SK-N-MC (cell line): ENCODE results near the gene DSCAML1.

Experiments used
- DNase-seq: peaks from one replicate; pipeline ENCODE4 v3.0.0-alpha.2; 2011; ENCODE audit warnings: low read depth, low spot score
- H3K27ac ChIP-seq: fragments of 200-600 bp; sonication (generic); 2 replicates; pipeline ENCODE4 v1.5.1; 2016; ENCODE audit warnings: mixed run types
- H3K36me3 ChIP-seq: fragments of 200-600 bp; sonication (generic); 2 replicates; pipeline ENCODE4 v1.6.1; 2017; ENCODE audit warnings: antibody characterized with exemption, low read length, mixed read lengths; ENCODE audit not compliant: insufficient read depth
- H3K4me3 ChIP-seq: fragments of 200-600 bp; sonication (generic); 2 replicates; pipeline ENCODE4 v1.5.1; 2016
- H3K9ac ChIP-seq: fragments of 200-600 bp; sonication (generic); 2 replicates; pipeline ENCODE4 v1.8.0; 2017; ENCODE audit warnings: mixed run types, mixed read lengths; ENCODE audit not compliant: insufficient read length
- H3K9me3 ChIP-seq: fragments of 200-600 bp; sonication (generic); 2 replicates; pipeline ENCODE4 v1.6.1; 2017; ENCODE audit warnings: low read depth, mild to moderate bottlenecking, antibody characterized with exemption, low read length, moderate library complexity, mixed read lengths
- EZH2 ChIP-seq: fragments of 200-600 bp; sonication (generic); IDR thresholded peaks from one replicate; pipeline ENCODE4 v1.6.1; 2017; ENCODE audit warnings: antibody characterized with exemption
- FOXP2 ChIP-seq: optimal IDR thresholded peaks from 2 replicates; pipeline ENCODE3; 2011; ENCODE audit warnings: mild to moderate bottlenecking, moderate library complexity; ENCODE audit not compliant: insufficient read depth; ENCODE audit errors: extremely low read length, control extremely low read depth
- POLR2AphosphoS5 ChIP-seq: IDR thresholded peaks from 2 replicates; pipeline ENCODE4 v1.6.1; 2012; ENCODE audit warnings: mild to moderate bottlenecking, low read depth, low read length, borderline replicate concordance

Gene DSCAML1

GRCh38 chr11:117833401-117833891, 36.4 kb upstream of the DSCAML1 start:
- H3K36me3 ChIP-seq: no peaks in the 10 kb centered on the region
- no peak overlapping the region for H3K27ac ChIP-seq
- no peak overlapping the region for H3K9ac ChIP-seq
- DNase-seq: no peak
- no peaks in the 10 kb centered on the region for H3K9me3 ChIP-seq
- H3K4me3 ChIP-seq: no peak overlapping the region
- TF ChIP-seq FOXP2: no peak
- TF ChIP-seq EZH2: no peak
- no peak for TF ChIP-seq POLR2AphosphoS5

GRCh38 chr11:117832511-117832910, 35.5 kb upstream of the DSCAML1 start:
- no peak for DNase-seq
- no peak overlapping the region for H3K9ac ChIP-seq

GRCh38 chr11:117831661-117832415, 34.8 kb upstream of the DSCAML1 start:
- Histone ChIP-seq H3K4me3 (no peak overlapping the region), H3K36me3 (no peaks in the 10 kb centered on the region), H3K9me3 (no peaks in the 10 kb centered on the region), H3K27ac (no peak overlapping the region), H3K9ac (no peak overlapping the region)
- TF ChIP-seq POLR2AphosphoS5: no peak
- no peak for TF ChIP-seq EZH2
- no peak for TF ChIP-seq FOXP2
- DNase-seq: no peak

More at GRCh38 chr11:117832511-117832910, 35.5 kb upstream of the DSCAML1 start:
- H3K27ac ChIP-seq: no peak overlapping the region
- no peaks in the 10 kb centered on the region for H3K9me3 ChIP-seq
- TF ChIP-seq POLR2AphosphoS5 (no peak), FOXP2 (no peak), EZH2 (no peak)
- H3K36me3 ChIP-seq: no peaks in the 10 kb centered on the region
- no peak overlapping the region for H3K4me3 ChIP-seq

GRCh38 chr11:117830674-117831351, 33.8 kb upstream of the DSCAML1 start:
- no peak overlapping the region for H3K9ac ChIP-seq
- H3K27ac ChIP-seq: no peak overlapping the region
- no peak for TF ChIP-seq EZH2
- no peak for TF ChIP-seq POLR2AphosphoS5
- TF ChIP-seq FOXP2: no peak
- H3K4me3 ChIP-seq: no peak overlapping the region
- no peak for DNase-seq
- no peaks in the 10 kb centered on the region for H3K36me3 ChIP-seq
- no peaks in the 10 kb centered on the region for H3K9me3 ChIP-seq

- Histone ChIP-seq H3K27ac (no peak overlapping the region), H3K4me3 (no peak overlapping the region), H3K36me3 (no peaks in the 10 kb centered on the region), H3K9me3 (no peaks in the 10 kb centered on the region), H3K9ac (no peak overlapping the region)
- TF ChIP-seq FOXP2: no peak
- TF ChIP-seq POLR2AphosphoS5: no peak
- no peak for TF ChIP-seq EZH2
- no peak for DNase-seq
Measured at GRCh38 chr11:117830072-117830471, 33.1 kb upstream of the DSCAML1 start.

GRCh38 chr11:117829369-117829725, 32.3 kb upstream of the DSCAML1 start:
- DNase-seq: no peak
- H3K9me3 ChIP-seq: no peaks in the 10 kb centered on the region
- H3K27ac ChIP-seq: no peak overlapping the region
- H3K4me3 ChIP-seq: no peak overlapping the region
- no peaks in the 10 kb centered on the region for H3K36me3 ChIP-seq
- no peak for TF ChIP-seq FOXP2
- TF ChIP-seq POLR2AphosphoS5: no peak
- TF ChIP-seq EZH2: no peak
- no peak overlapping the region for H3K9ac ChIP-seq

- no peak for DNase-seq
- no peak for TF ChIP-seq FOXP2
- TF ChIP-seq EZH2: no peak
- TF ChIP-seq POLR2AphosphoS5: no peak
- Histone ChIP-seq H3K9me3 (no peaks in the 10 kb centered on the region), H3K4me3 (no peak overlapping the region), H3K9ac (no peak overlapping the region), H3K27ac (no peak overlapping the region), H3K36me3 (no peaks in the 10 kb centered on the region)
Measured at GRCh38 chr11:117828611-117829368, 31.8 kb upstream of the DSCAML1 start.
